Measurements from ENCODE around the gene XPC.

- TF ChIP-seq CTBP1 (IDR thresholded peaks at IDR 0.05; ENCODE audit: borderline replicate concordance) (no peak), SP1 (IDR thresholded peaks at IDR 0.05) (no peak), ELF4 (IDR thresholded peaks at IDR 0.05) (no peak), FOXM1 (IDR thresholded peaks at IDR 0.05; ENCODE audit: borderline replicate concordance) (no peak), FOXK2 (IDR thresholded peaks at IDR 0.05) (no peak), SUZ12 (IDR thresholded peaks at IDR 0.05) (no peak), PKNOX1 (IDR thresholded peaks at IDR 0.05) (no peak), BHLHE40 (IDR thresholded peaks at IDR 0.05; ENCODE audit: borderline replicate concordance) (no peak), TARDBP (IDR thresholded peaks at IDR 0.05) (no peak), NFRKB (IDR thresholded peaks at IDR 0.05) (no peak), FOXA1 (IDR thresholded peaks at IDR 0.05) (no peak)
Measured at GRCh38 chr3:14208168-14208567, 29.8 kb upstream of the XPC start.

Measured in HEK293T (cell line).